Heart right ventricle (tissue), 16 donors: ENCODE results near the gene COL5A1. TPM values are rescaled to one million over a fixed set of nuclear protein-coding genes. Genes with fewer than 3 reads are reported as not detected.

ENCODE experiments used
- ATAC-seq, 8 donors: fragments of 200-7000 bp; cut with Tn5 transposase; one replicate each; pipeline ENCODE4 v1.9.1; 2020; ENCODE audit warnings: mild to moderate bottlenecking in 8 of 8, moderate library complexity in 8 of 8, moderate number of reproducible peaks in 1 of 8
- DNase-seq, 2 donors: peaks; one replicate each; pipeline ENCODE4 v3.0.0-alpha.2; 2020
- H3K27ac ChIP-seq, 10 donors: fragments of 200-600 bp; sonication (generic) in 2 of 10; one replicate each; pipeline versions ENCODE4 v1.5.0 to v1.8.0; 2020 to 2022; ENCODE audit warnings: mild to moderate bottlenecking in 3 of 10
- H3K27me3 ChIP-seq, 7 donors: fragments of 200-600 bp; one replicate each; pipeline ENCODE4 v1.8.0; 2021 to 2022; ENCODE audit warnings: mild to moderate bottlenecking in 2 of 7
- H3K36me3 ChIP-seq, 9 donors: fragments of 200-600 bp; sonication (generic) in 1 of 9; one replicate each; pipeline versions ENCODE4 v1.5.0 to v1.8.0; 2020 to 2022; ENCODE audit warnings: mild to moderate bottlenecking in 2 of 9
- H3K4me1 ChIP-seq, 9 donors: fragments of 200-600 bp; sonication (generic) in 1 of 9; one replicate each; pipeline versions ENCODE4 v1.5.0 to v1.8.0; 2020 to 2022; ENCODE audit warnings: mild to moderate bottlenecking in 4 of 9
- H3K4me3 ChIP-seq, 10 donors: fragments of 200-600 bp; sonication (generic) in 2 of 10; one replicate each; pipeline versions ENCODE4 v1.5.0 to v1.8.0; 2020 to 2022; ENCODE audit warnings: mild to moderate bottlenecking in 7 of 10, moderate library complexity in 2 of 10
- H3K9me3 ChIP-seq, 11 donors: fragments of 200-600 bp in 10 of 11; sonication (generic) in 2 of 11; one replicate each; pipeline versions ENCODE4 v1.5.0 to v1.8.0; 2013 to 2022; ENCODE audit warnings: mild to moderate bottlenecking in 2 of 11, control low read depth in 1 of 11, moderate library complexity in 1 of 11
- CTCF ChIP-seq, 9 donors: fragments of 200-600 bp; sonication (generic) in 2 of 9; IDR thresholded peaks; one replicate each; pipeline versions ENCODE4 v1.5.0 to v1.8.0; 2021 to 2022; ENCODE audit warnings: antibody characterized with exemption in 9 of 9, mild to moderate bottlenecking in 5 of 9, moderate library complexity in 1 of 9
- WGBS, 2 donors: extraction: QIAGEN DNeasy Blood & Tissue Kit; methylation state at CpG; one replicate each; pipeline ENCODE4 v1.1.7; 2013; ENCODE audit warnings: inconsistent platforms in 1 of 2; 5-methylcytosine and 5-hydroxymethylcytosine counted together
- intact Hi-C, 10 donors: fragments of 100-400 bp; cut with DNase I; formaldehyde crosslinking; loops; one replicate each; pipeline versions ENCODE4 v1.11.1 to v1.14.2; 2022
- polyA plus RNA-seq, 2 donors: library from polyadenylated mRNA; stranded (reverse); fragments of 200-250 nt; gene quantifications; one replicate each; pipeline ENCODE4 v1.2.3, GENCODE V29; 2013
- total RNA-seq, 10 donors: library from RNA; stranded (reverse); fragmentation: NEBNext Ultra II Directional in 3 of 10; extraction: Animal tissue kit (Norgen Biotek cat#: 25700) in 3 of 10; gene quantifications; one replicate each; pipeline versions ENCODE4 v1.2.1 to v1.2.4, GENCODE V29; 2021 to 2023
- donor health status: Arrhythmogenic right ventricular cardiomyopathy.
- donor health status: ischemic (EF 13 %, LVEDD 7.1; RV severe dilation, severe dysfunction).
- donor health status: healthy with polysubstance abuse.
- donor health status: DM: no; HTN: yes; CAD: no.
- donor health status: DM: no; HTN: no; CAD: no.
- donor health status: ischemic (EF 25% LVEDD 6.9; RV normal size, moderate dysfunction).
- donor health status: ischemic (EF 25% LVEDD 5.7; RV mildly dilated, moderate dysfunction).
- donor health status: healthy.
- donor health status: DM: yes; HTN: yes; CAD: no.
- donor health status: Ischemic cardiomyopathy.
- donor health status: ischemic (EF 35%, LVEDD 5.7; RV mildly dilated, moderate dysfunction).
- donor health status: nonischemic (EF 11% LVEDD 7.7; RV severe dilation, severe dysfunction).
- donor health status: DM: yes; HTN: yes; CAD: no.
- donor health status: PGD.
- donor health status: ischemic (EF 29% LVEDD 5.4; RV normal size, mild dysfunction).
- donor health status: nonischemic (EF 23%, LVEDD 6.1; RV moderate dilation, normal function).

COL5A1 gene
- total and polyA plus RNA-seq, 12 donors, result 8.1 to 60.0 (median 13.3) TPM

- no peak for DNase-seq
- H3K36me3 ChIP-seq, result peaks cover 0 to 31% (median 0%) of the 10 kb centered on the region in 9 donors
- H3K4me1 ChIP-seq, result peaks cover 0 to 16% (median 0%) of the 10 kb centered on the region in 9 donors
- no peaks in the 10 kb centered on the region for H3K27me3 ChIP-seq
- H3K9me3 ChIP-seq, result no peaks in the 10 kb centered on the region
- ATAC-seq, result no peak
- peak overlapping the region in 2 of 10 donors; percentile 26 to 43 for H3K27ac ChIP-seq
- TF ChIP-seq CTCF (IDR thresholded peaks at IDR 0.05), result no peak
- H3K4me3 ChIP-seq, result no peak overlapping the region
- intact Hi-C loops, result no loop called here
- 86 to 87% methylated on average over 20 of the region's 20 CpGs for WGBS, 2 donors
Measured at GRCh38 chr9:134717056-134717455, 75.5 kb downstream of the COL5A1 start.

- intact Hi-C loops, result no loop called here
- TF ChIP-seq CTCF (IDR thresholded peaks at IDR 0.05), result no peak
- Histone ChIP-seq H3K4me3 (no peak overlapping the region), H3K27me3 (peaks cover 0 to 2% (median 0%) of the 10 kb centered on the region in 7 donors), H3K36me3 (peaks cover 0 to 27% (median 0%) of the 10 kb centered on the region in 9 donors), H3K27ac (no peak overlapping the region), H3K9me3 (no peaks in the 10 kb centered on the region), H3K4me1 (peaks cover 0 to 11% (median 0%) of the 10 kb centered on the region in 9 donors)
- peak in 1 of 8 donors; percentile 7 for ATAC-seq
- DNase-seq, result no peak
- whole genome bisulfite sequencing, 2 donors, result 86 to 88% methylated on average over 24 of the region's 24 CpGs
Measured at GRCh38 chr9:134717924-134718645, 76.5 kb downstream of the COL5A1 start.

- peaks cover 0 to 7% (median 0%) of the 10 kb centered on the region in 7 donors for H3K27me3 ChIP-seq
- WGBS, 2 donors, result 94% methylated on average over 11 of the region's 11 CpGs
- peaks cover 0 to 22% (median 0%) of the 10 kb centered on the region in 9 donors for H3K36me3 ChIP-seq
- H3K27ac ChIP-seq, result no peak overlapping the region
- H3K4me1 ChIP-seq, result peaks cover 0 to 20% (median 0%) of the 10 kb centered on the region in 9 donors
- DNase-seq, result no peak
- no peak for TF ChIP-seq CTCF (IDR thresholded peaks at IDR 0.05)
- ATAC-seq, result no peak
- H3K9me3 ChIP-seq, result no peaks in the 10 kb centered on the region
- intact Hi-C loops, result no loop called here
- H3K4me3 ChIP-seq, result no peak overlapping the region
Measured at GRCh38 chr9:134719331-134719730, 77.7 kb downstream of the COL5A1 start.

- Histone ChIP-seq H3K4me3 (no peak overlapping the region), H3K4me1 (peaks cover 0 to 20% (median 5%) of the 10 kb centered on the region in 9 donors), H3K27ac (no peak overlapping the region), H3K36me3 (peaks cover 0 to 22% (median 0%) of the 10 kb centered on the region in 9 donors), H3K27me3 (peaks cover 0 to 7% (median 0%) of the 10 kb centered on the region in 7 donors), H3K9me3 (no peaks in the 10 kb centered on the region)
- intact Hi-C loops, result no loop called here
- DNase-seq (no peak), ATAC-seq (no peak)
- TF ChIP-seq CTCF (IDR thresholded peaks at IDR 0.05), result no peak
- WGBS, 2 donors, result 87 to 89% methylated on average over 17 of the region's 17 CpGs
Measured at GRCh38 chr9:134720136-134720753, 78.6 kb downstream of the COL5A1 start.
